Uterus (tissue), 4 donors: Measurements from ENCODE around the gene PPP2R3C. TPM values are rescaled to one million over a fixed set of nuclear protein-coding genes. Genes with fewer than 3 reads are reported as not detected.
"Not testable (repeated sequence)": the region's sequence is repeated elsewhere in the genome, so short reads cannot be mapped to it uniquely, and the experiment has no call there.

Experiments used
- DNase-seq, 2 donors: peaks; one replicate each; pipeline ENCODE4 v3.0.0-alpha.2; 2019 to 2020
- H3K27ac ChIP-seq, 2 donors: fragments of 200-600 bp; sonication (generic); 1 replicate in 1 of 2; 2 replicates in 1 of 2; pipeline ENCODE4 v1.5.1; 2016 to 2018
- H3K27me3 ChIP-seq, 2 donors: fragments of 200-600 bp; sonication (generic); one replicate each; pipeline ENCODE4 v1.5.1; 2018 to 2019; ENCODE audit warnings: control low read depth in 1 of 2
- H3K36me3 ChIP-seq, 2 donors: fragments of 200-600 bp; sonication (generic); one replicate each; pipeline ENCODE4 v1.5.1; 2019; ENCODE audit warnings: control low read depth in 1 of 2
- H3K4me1 ChIP-seq, 2 donors: fragments of 200-600 bp; sonication (generic); one replicate each; pipeline ENCODE4 v1.5.1; 2018 to 2019; ENCODE audit warnings: control low read depth in 1 of 2
- H3K4me3 ChIP-seq, 2 donors: fragments of 200-600 bp; sonication (generic); 1 replicate in 1 of 2; 2 replicates in 1 of 2; pipeline ENCODE4 v1.5.1; 2018 to 2019; ENCODE audit warnings: mild to moderate bottlenecking in 1 of 2
- H3K9me3 ChIP-seq, 2 donors: fragments of 200-600 bp; sonication (generic); one replicate each; pipeline ENCODE4 v1.5.1; 2019; ENCODE audit warnings: control low read depth in 1 of 2
- POLR2A ChIP-seq, 2 donors: fragments of 450-650 bp; IDR thresholded peaks; one replicate each; pipeline ENCODE4 v1.6.1; 2016; ENCODE audit warnings: antibody characterized with exemption in 2 of 2, mild to moderate bottlenecking in 1 of 2, moderate library complexity in 1 of 2
- intact Hi-C: fragments of 100-400 bp; cut with DNase I; formaldehyde crosslinking; loops from one replicate; pipeline ENCODE4 v1.15.1; 2023; ENCODE audit warnings: low total_unique reads
- total RNA-seq, 4 donors: library from RNA; depleted of rRNA in 3 of 4; stranded (reverse); fragments of >200 nt in 3 of 4; gene quantifications; one replicate each; pipeline versions ENCODE4 v1.1.0 to v1.2.4, GENCODE V29; 2014 to 2023
- TF ChIP-seq, protein P1 (sequence below), 4 experiments: fragments of 200-600 bp in 2 of 4; fragments of 450-650 bp in 2 of 4; sonication (generic) in 2 of 4; IDR thresholded peaks; one replicate each; pipeline ENCODE4 v1.5.1; 2016 to 2019; ENCODE audit warnings: antibody characterized with exemption in 4 of 4, mild to moderate bottlenecking in 2 of 4, moderate library complexity in 1 of 4
- donor health status: DM: yes; HTN: yes; CAD: no.

The PPP2R3C gene
- total RNA-seq, 4 donors from 2014 or later, result 18.5 to 48.0 (median 29.4) TPM

DNA sequence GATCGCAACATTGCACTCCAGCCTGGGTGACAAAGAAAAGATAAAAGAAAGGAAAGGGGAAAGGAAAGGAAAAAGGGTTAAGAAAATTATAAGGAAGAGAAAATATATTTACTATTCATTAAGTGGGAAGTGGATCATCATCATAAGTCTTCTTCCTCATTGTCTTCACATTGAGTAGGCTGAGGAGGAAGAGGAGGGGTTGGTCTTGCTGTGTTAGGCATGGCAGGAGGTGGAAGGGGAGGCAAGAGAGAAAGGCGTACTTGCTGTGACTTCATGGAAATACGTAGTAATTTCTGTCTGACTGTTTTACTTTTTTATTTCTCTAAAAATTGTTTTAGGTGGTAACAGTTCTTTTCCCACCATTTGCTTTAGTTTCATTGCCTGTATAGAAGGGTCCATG is 49.6 kb downstream of the PPP2R3C start:
- Histone ChIP-seq H3K4me1 (no peaks in the 10 kb centered on the region), H3K27ac (no peak overlapping the region), H3K36me3 (no peaks in the 10 kb centered on the region), H3K9me3 (no peaks in the 10 kb centered on the region), H3K27me3 (no peaks in the 10 kb centered on the region), H3K4me3 (no peak overlapping the region)
- no peak for DNase-seq
- intact Hi-C loops, result no loop called here
- TF ChIP-seq, protein P1, sequence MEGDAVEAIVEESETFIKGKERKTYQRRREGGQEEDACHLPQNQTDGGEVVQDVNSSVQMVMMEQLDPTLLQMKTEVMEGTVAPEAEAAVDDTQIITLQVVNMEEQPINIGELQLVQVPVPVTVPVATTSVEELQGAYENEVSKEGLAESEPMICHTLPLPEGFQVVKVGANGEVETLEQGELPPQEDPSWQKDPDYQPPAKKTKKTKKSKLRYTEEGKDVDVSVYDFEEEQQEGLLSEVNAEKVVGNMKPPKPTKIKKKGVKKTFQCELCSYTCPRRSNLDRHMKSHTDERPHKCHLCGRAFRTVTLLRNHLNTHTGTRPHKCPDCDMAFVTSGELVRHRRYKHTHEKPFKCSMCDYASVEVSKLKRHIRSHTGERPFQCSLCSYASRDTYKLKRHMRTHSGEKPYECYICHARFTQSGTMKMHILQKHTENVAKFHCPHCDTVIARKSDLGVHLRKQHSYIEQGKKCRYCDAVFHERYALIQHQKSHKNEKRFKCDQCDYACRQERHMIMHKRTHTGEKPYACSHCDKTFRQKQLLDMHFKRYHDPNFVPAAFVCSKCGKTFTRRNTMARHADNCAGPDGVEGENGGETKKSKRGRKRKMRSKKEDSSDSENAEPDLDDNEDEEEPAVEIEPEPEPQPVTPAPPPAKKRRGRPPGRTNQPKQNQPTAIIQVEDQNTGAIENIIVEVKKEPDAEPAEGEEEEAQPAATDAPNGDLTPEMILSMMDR (IDR thresholded peaks at IDR 0.05), result no peak
- no peak for TF ChIP-seq POLR2A (IDR thresholded peaks at IDR 0.05)

DNA sequence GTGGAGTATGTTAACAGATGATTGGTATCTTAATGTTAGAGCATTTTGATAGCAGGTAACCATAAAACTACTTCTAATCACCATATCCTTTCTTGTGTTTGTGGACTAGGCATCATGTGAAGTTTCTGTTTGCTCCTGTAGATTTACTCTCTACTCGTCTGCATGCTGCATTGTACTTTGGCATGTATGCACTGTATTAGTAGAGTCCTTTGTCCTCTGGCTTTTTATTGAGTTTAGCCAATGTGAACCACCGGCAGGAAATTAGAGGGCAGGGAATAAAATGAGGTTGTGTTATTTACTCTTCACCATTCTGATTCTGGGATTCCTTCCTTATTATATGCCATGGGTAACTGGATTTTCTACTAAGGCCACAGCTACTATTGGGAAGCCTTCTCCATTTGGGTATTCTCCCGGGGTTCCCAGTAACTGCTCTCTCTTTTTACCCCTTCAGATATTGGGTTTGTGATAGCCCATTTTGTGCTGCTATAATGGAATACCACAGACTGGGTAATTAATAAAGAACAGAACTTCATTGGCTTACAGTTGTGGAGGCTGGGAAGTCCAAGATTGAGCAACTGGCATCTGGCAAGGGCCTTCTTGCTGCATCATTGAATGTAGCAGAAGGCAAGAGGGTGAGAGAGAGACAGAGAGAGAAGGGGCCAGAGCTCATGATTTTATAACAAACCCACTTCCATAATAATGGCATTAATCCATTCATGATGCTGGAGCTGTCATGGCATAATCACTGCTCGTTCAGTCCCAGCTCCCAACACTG is 53.4 kb downstream of the PPP2R3C start:
- Histone ChIP-seq H3K27me3 (no peaks in the 10 kb centered on the region), H3K36me3 (no peaks in the 10 kb centered on the region), H3K9me3 (no peaks in the 10 kb centered on the region), H3K27ac (no peak overlapping the region), H3K4me3 (no peak overlapping the region), H3K4me1 (no peaks in the 10 kb centered on the region)
- TF ChIP-seq POLR2A (IDR thresholded peaks at IDR 0.05), result no peak
- TF ChIP-seq, protein P1 (IDR thresholded peaks at IDR 0.05), result no peak
- DNase-seq, result no peak
- intact Hi-C loops, result no loop called here

DNA sequence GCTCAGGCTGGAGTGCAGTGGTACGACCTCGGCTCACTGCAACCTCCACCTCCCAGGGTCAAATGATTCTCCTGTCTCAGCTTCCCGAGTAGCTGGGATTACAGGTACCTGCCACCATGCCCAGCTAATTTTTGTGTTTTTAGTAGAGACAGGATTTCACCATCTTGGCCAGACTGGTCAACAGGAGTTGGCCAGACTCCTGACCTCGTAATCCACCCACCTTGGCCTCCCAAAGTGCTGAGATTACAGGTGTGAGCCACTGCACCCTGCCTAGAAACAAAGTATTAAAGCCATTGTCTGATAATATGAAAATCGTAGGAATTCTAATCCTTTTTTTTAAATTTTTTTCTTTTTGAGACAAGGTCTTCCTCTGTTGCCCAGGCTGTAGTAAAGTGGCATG is 56.1 kb downstream of the PPP2R3C start:
- DNase-seq, intact Hi-C loops: not testable (repeated sequence)

DNA sequence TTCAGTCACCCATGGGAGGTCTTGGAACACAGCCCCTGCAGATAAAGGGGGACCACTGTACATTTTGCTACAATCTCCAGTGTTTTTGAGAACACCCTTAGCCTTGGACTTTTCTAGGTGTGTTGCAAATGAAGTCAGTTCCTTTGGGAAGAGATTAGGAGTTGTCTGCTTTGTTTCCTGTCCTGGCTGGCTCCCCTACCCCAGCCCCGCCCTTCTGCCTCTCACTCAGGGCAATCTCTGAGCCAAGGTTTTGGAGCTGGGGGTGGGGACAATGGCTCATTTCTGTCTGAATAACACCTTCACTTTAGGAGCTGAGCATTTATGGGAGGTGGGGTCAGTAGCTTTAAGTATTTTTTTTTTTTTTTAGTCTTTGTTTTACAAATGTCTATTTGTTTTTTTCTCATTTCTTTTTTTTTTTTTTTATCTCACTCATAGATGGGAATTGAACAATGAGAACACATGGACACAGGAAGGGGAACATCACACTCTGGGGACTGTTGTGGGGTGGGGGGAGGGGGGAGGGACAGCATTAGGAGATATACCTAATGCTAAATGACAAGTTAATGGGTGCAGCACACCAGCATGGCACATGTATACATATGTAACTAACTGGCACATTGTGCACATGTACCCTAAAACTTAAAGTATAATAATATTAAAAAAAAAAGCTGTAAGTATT is 60.5 kb downstream of the PPP2R3C start:
- H3K9me3 ChIP-seq, H3K4me3 ChIP-seq, H3K4me1 ChIP-seq, H3K36me3 ChIP-seq, H3K27me3 ChIP-seq, DNase-seq, intact Hi-C loops: not testable (repeated sequence)
- H3K27ac ChIP-seq, result peak overlapping the region in 1 of 2 donors; percentile 1

More for the DNA sequence above, 56.1 kb downstream of the PPP2R3C start:
- H3K36me3 ChIP-seq, H3K4me1 ChIP-seq, H3K4me3 ChIP-seq, H3K9me3 ChIP-seq, H3K27ac ChIP-seq, H3K27me3 ChIP-seq: not testable (repeated sequence)

DNA sequence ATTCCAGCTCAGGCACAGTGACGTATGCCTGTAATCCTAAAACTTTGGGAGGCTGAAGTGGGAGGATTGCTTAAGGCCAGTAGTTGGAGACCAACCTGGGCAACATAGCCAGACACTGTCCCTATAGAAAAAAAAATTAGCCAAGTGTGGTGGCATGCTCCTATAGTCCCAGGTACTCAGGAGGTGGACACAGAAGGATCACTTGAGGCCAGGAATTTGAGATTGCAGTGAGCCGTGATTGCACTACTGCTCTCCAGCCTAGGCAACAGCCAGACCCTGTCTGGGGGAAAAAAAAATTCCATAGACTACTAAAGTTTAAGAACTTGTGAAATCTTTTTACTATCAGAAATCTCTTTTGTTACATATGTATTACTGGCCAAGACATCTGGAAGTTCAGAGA is 69.2 kb downstream of the PPP2R3C start:
- H3K27ac ChIP-seq, result no peak overlapping the region

DNA sequence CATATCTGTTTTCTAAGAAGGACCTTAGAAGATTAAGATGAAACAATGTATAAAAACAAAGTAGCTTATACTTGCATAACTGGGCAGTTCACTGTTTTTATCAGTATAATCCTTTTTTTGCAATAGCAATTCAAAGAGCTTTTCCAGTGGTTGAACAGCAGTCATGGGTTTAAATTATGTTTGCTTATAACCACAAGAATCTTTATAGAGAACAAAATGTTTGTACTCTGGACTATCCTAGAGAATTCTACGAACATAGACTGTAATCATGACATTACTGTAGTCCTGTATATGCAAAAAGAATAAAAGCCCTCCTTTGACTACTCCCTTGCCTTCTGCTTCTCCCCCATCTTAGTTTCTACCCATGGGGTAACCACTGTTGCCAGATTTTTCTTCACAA is 70.0 kb downstream of the PPP2R3C start:
- Histone ChIP-seq H3K4me1 (no peaks in the 10 kb centered on the region), H3K36me3 (no peaks in the 10 kb centered on the region), H3K27me3 (no peaks in the 10 kb centered on the region), H3K9me3 (no peaks in the 10 kb centered on the region), H3K27ac (no peak overlapping the region), H3K4me3 (no peak overlapping the region)
- DNase-seq, result no peak
- TF ChIP-seq POLR2A (IDR thresholded peaks at IDR 0.05), result no peak
- TF ChIP-seq, protein P1 (IDR thresholded peaks at IDR 0.05), result no peak
- intact Hi-C loops, result no loop called here

More for the DNA sequence above, 69.2 kb downstream of the PPP2R3C start:
- H3K4me3 ChIP-seq, result no peak overlapping the region
- H3K27me3 ChIP-seq, result no peaks in the 10 kb centered on the region
- TF ChIP-seq POLR2A (IDR thresholded peaks at IDR 0.05), result no peak
- TF ChIP-seq, protein P1 (IDR thresholded peaks at IDR 0.05), result no peak
- DNase-seq, result no peak
- H3K4me1 ChIP-seq, result no peaks in the 10 kb centered on the region
- no peaks in the 10 kb centered on the region for H3K36me3 ChIP-seq
- intact Hi-C loops, result no loop called here
- H3K9me3 ChIP-seq, result no peaks in the 10 kb centered on the region
